Left colon (tissue), 2 donors: Measurements from ENCODE around the gene MRPL32. TPM values are rescaled to one million over a fixed set of nuclear protein-coding genes. Genes with fewer than 3 reads are reported as not detected.

Source experiments
- ATAC-seq: fragments of 200-7000 bp; cut with Tn5 transposase; one replicate; pipeline ENCODE4 v1.9.1; 2020; ENCODE audit warnings: mild to moderate bottlenecking, moderate library complexity
- DNase-seq, 2 donors: peaks; one replicate each; pipeline ENCODE4 v3.0.0-alpha.2; 2020
- intact Hi-C, 2 donors: fragments of 100-400 bp; cut with DNase I in 1 of 2; cut with micrococcal nuclease in 1 of 2; formaldehyde crosslinking; loops; one replicate each; pipeline versions ENCODE4 v1.11.2 to v1.14.0; 2022; cut with DNase I, micrococcal nuclease
- total RNA-seq, 2 donors: library from RNA; stranded (reverse); fragmentation: NEBNext Ultra II Directional; extraction: Animal tissue kit (Norgen Biotek cat#: 25700); gene quantifications; one replicate each; pipeline ENCODE4 v1.2.1, GENCODE V29; 2021
- donor health status: DM: no; HTN: no; CAD: no.
- donor health status: DM: yes; HTN: yes; CAD: no.

MRPL32 gene
- total RNA-seq, 2 donors from 2014 or later = 40.1 to 43.3 TPM

- DNase-seq = no peak
- intact Hi-C loops = no loop called here
- ATAC-seq = no peak
Observed at GRCh38 chr7:42924223-42924838, 7.8 kb upstream of the MRPL32 start.

DNA sequence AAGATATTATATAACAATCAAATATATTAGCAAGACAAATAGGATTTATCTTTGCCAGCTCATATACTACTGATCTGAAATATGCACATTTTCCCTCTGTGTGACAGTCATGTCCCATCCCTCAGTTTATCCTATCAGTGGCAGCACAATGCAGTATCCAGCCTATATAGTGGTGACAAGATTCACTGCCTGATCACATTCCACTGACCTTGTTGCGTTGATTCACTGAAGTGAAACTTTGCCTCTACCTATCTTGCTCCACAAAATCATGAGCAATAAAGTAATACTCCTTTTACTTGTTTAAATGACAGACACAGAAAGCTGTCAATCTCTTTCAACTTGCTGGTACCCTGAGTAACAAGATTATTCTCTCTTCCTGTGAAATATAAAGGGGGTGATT, 6.5 kb upstream of the MRPL32 start:
- no peak for DNase-seq
- no peak for ATAC-seq
- intact Hi-C loops = no loop called here

DNA sequence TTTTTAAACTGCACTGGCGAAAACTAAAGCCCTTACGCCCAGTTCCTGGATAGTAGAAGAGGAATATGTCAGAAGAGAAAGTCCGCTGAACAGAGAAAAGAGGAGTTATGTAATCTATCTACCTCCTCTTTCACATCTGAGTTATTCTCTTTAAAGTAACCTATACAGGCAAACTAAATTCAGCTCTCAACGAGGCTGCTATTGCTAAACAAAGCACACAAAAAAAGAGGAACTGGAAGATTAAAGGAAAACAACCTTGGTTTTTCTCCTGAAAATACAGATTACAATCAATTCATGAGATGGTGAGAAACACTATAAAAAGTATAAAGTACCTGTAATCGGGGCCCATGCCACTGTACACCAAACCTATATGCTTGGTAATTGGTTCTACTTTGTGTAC, 6.0 kb upstream of the MRPL32 start:
- ATAC-seq (no peak), DNase-seq (no peak)
- intact Hi-C loops = no loop called here

DNA sequence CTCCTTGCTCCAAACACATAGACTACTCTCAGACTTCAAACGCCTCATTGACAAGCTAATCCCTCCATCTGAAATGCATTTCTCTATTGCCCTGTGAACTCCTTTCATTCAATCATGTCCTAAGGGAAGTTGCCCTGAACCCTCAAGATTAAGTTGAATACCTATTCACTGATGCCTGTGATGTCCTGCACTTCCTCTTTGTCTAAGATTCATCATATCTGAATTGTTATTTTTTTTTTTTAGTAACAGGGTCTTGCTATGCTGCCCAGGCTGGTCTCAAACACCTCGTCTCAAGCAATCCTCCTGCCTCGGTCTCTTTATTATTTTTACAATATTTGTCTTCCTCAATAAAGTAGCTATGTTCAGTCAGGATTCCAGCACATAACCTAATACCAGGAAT, 3.4 kb upstream of the MRPL32 start:
- ATAC-seq (no peak), DNase-seq (no peak)
- intact Hi-C loops = no loop called here

- no peak for DNase-seq
- no peak for ATAC-seq
- intact Hi-C loops = no loop called here
Observed at GRCh38 chr7:42929449-42929848, 2.7 kb upstream of the MRPL32 start.

- no peak for DNase-seq
- intact Hi-C loops = no loop called here
- ATAC-seq = no peak
Observed at GRCh38 chr7:42930889-42931288, 1.3 kb upstream of the MRPL32 start.

DNA sequence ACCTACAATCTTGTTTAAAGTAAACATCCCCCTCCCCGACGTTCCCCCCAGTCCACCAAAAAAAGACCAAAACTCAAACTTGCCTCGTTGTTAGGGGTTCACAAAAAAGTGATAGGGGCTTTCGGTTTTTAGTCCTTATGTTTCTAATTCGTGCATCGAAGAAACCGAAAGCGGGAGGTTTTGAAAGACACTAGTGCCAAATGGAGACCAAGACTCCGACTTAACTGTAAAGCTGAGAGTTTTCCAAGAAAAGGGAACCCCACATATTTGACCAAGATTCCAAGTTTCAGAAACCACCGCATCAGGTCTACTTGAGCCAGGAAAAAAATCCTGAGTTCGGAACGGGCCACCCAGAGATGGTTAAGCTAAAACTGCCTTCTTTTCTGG, 736 bp upstream of the MRPL32 start:
- DNase-seq (no peak), ATAC-seq (peak; percentile 1)
- intact Hi-C loops = no loop called here

GRCh38 chr7:42932811-42933591, 825 bp downstream of the MRPL32 start:
- peak in 1 of 2 donors; percentile 12 for DNase-seq
- intact Hi-C loops = no loop called here

GRCh38 chr7:42934291-42934690, 2.1 kb downstream of the MRPL32 start:
- DNase-seq = no peak
- intact Hi-C loops = no loop called here
- ATAC-seq = no peak

More at GRCh38 chr7:42932811-42933591, 825 bp downstream of the MRPL32 start:
- ATAC-seq = peak; percentile 44

GRCh38 chr7:42935861-42936260, 3.7 kb downstream of the MRPL32 start:
- no peak for DNase-seq
- ATAC-seq = no peak
- intact Hi-C loops = no loop called here

GRCh38 chr7:42939457-42940240, 7.5 kb downstream of the MRPL32 start:
- DNase-seq = no peak
- intact Hi-C loops = loop anchor here (2.0 to 10.0 kb wide), 2 partner anchors 321 to 325 kb away; no protein-coding TSS in a partner anchor
- ATAC-seq = no peak

- DNase-seq = peak; percentile 50 to 91
- intact Hi-C loops = loop anchor here (2.0 to 10.0 kb wide), 2 partner anchors 320 to 324 kb away; no protein-coding TSS in a partner anchor
- ATAC-seq = peak; percentile 75
Observed at GRCh38 chr7:42940985-42941847, 9.0 kb downstream of the MRPL32 start.

- ATAC-seq = no peak
- intact Hi-C loops = loop anchor here in 1 of 2 donors (10.0 kb wide), 1 partner anchor 319 kb away; no protein-coding TSS in a partner anchor
Observed at GRCh38 chr7:42945821-42946626, 13.8 kb downstream of the MRPL32 start.

DNA sequence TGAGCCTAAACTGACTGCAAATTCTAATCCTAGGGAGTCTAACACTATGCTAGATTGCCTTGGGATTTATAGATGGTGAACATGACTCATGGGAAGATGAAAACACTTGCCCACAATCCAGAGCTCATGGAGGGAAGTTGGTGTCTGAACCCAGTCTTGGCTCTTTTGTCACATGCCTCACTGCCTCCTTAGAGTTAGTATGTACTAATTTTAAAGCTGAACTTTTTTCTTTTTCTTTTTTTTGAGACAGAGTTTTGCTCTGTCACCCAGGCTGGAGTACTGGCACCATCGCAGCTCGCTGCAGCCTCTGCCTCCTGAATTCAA, 14.4 kb downstream of the MRPL32 start:
- intact Hi-C loops = loop anchor here in 1 of 2 donors (10.0 kb wide), 1 partner anchor 318 kb away; no protein-coding TSS in a partner anchor
- DNase-seq (no peak), ATAC-seq (no peak)

More at GRCh38 chr7:42945821-42946626, 13.8 kb downstream of the MRPL32 start:
- DNase-seq = no peak

GRCh38 chr7:42947521-42947920, 15.3 kb downstream of the MRPL32 start:
- DNase-seq (no peak), ATAC-seq (no peak)
- intact Hi-C loops = loop anchor here in 1 of 2 donors (10.0 kb wide), 1 partner anchor 317 kb away; no protein-coding TSS in a partner anchor

GRCh38 chr7:42950417-42950816, 18.2 kb downstream of the MRPL32 start:
- ATAC-seq = no peak
- intact Hi-C loops = no loop called here
- DNase-seq = no peak

GRCh38 chr7:42952328-42952727, 20.2 kb downstream of the MRPL32 start:
- DNase-seq (no peak), ATAC-seq (no peak)
- intact Hi-C loops = no loop called here

DNA sequence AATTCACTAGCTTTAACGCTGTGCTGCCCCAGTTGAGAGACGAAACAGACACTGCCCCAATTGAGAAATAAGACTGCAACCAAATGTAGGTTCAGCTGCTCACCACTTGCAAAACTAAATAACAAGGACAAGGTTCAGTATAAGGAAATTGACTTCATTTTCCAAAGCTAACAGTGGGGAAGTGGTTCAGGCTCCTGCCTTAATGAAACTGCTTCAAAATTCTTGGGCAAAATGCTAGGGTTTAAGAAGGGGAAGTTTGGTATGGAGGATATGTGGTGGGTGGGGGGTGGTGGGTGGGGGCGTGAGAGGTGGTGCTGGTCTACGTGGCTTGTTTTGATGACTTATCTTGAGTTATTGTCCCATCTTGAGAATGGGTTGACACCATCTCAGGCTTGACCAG, 21.8 kb downstream of the MRPL32 start:
- intact Hi-C loops = no loop called here
- ATAC-seq = no peak

More for the DNA sequence above, 21.8 kb downstream of the MRPL32 start:
- no peak for DNase-seq
